HEK293 (cell line): Measurements from ENCODE around the gene HP.

Source experiments
- EGR2 ChIP-seq: fragments of 450-650 bp; formaldehyde crosslinking; IDR thresholded peaks from 2 replicates; pipeline ENCODE4 v1.5.1; 2016; ENCODE audit warnings: low read depth, missing biosample characterization, missing genetic modification characterization
- GLIS1 ChIP-seq: fragments of 450-650 bp; formaldehyde crosslinking; IDR thresholded peaks from 2 replicates; pipeline ENCODE4 v1.5.1; 2016; ENCODE audit warnings: missing biosample characterization, missing genetic modification characterization
- GLIS2 ChIP-seq: fragments of 450-650 bp; formaldehyde crosslinking; IDR thresholded peaks from 2 replicates; pipeline ENCODE4 v1.5.1; 2016; ENCODE audit warnings: missing biosample characterization, missing genetic modification characterization
- PRDM2 ChIP-seq: fragments of 450-650 bp; formaldehyde crosslinking; IDR thresholded peaks from 2 replicates; pipeline ENCODE4 v1.5.1; 2016; ENCODE audit warnings: missing biosample characterization, missing genetic modification characterization, borderline replicate concordance
- ZBTB8A ChIP-seq: fragments of 450-650 bp; formaldehyde crosslinking; IDR thresholded peaks from 2 replicates; pipeline ENCODE4 v1.5.1; 2016; ENCODE audit warnings: missing biosample characterization, missing genetic modification characterization
- ZFP37 ChIP-seq: fragments of 450-650 bp; formaldehyde crosslinking; IDR thresholded peaks from 2 replicates; pipeline ENCODE4 v1.5.1; 2016; ENCODE audit warnings: missing biosample characterization, missing genetic modification characterization
- ZIC2 ChIP-seq: fragments of 450-650 bp; formaldehyde crosslinking; IDR thresholded peaks from 2 replicates; pipeline ENCODE4 v1.5.1; 2016; ENCODE audit warnings: missing biosample characterization, missing genetic modification characterization
- ZNF112 ChIP-seq: fragments of 450-650 bp; formaldehyde crosslinking; IDR thresholded peaks from 2 replicates; pipeline ENCODE4 v1.5.0; 2017; ENCODE audit warnings: missing biosample characterization, missing genetic modification characterization
- ZNF114 ChIP-seq: fragments of 450-650 bp; formaldehyde crosslinking; IDR thresholded peaks from 2 replicates; pipeline ENCODE4 v1.5.0; 2017; ENCODE audit warnings: missing biosample characterization, missing genetic modification characterization
- ZNF157 ChIP-seq: fragments of 450-650 bp; formaldehyde crosslinking; IDR thresholded peaks from 2 replicates; pipeline ENCODE4 v1.5.1; 2016; ENCODE audit warnings: missing biosample characterization, missing genetic modification characterization
- ZNF19 ChIP-seq: fragments of 450-650 bp; formaldehyde crosslinking; IDR thresholded peaks from 2 replicates; pipeline ENCODE4; 2016; ENCODE audit warnings: missing biosample characterization, missing genetic modification characterization, low read depth
- ZNF23 ChIP-seq: fragments of 450-650 bp; formaldehyde crosslinking; IDR thresholded peaks from 2 replicates; pipeline ENCODE4 v1.5.1; 2016; ENCODE audit warnings: missing biosample characterization, missing genetic modification characterization, borderline replicate concordance
- ZNF37A ChIP-seq: fragments of 450-650 bp; IDR thresholded peaks from 2 replicates; pipeline ENCODE4 v1.5.1; 2018; ENCODE audit warnings: missing biosample characterization, missing genetic modification characterization
- ZNF561 ChIP-seq: fragments of 450-650 bp; IDR thresholded peaks from 2 replicates; pipeline ENCODE4 v1.5.1; 2018; ENCODE audit warnings: missing biosample characterization, missing genetic modification characterization, borderline replicate concordance
- ZNF654 ChIP-seq: fragments of 450-650 bp; formaldehyde crosslinking; IDR thresholded peaks from 2 replicates; pipeline ENCODE4 v1.5.1; 2016; ENCODE audit warnings: low read depth, missing biosample characterization, missing genetic modification characterization
- ZNF677 ChIP-seq: fragments of 450-650 bp; IDR thresholded peaks from 2 replicates; pipeline ENCODE4 v1.5.0; 2018; ENCODE audit warnings: missing biosample characterization, mild to moderate bottlenecking, missing genetic modification characterization, moderate library complexity
- ZNF692 ChIP-seq: fragments of 450-650 bp; formaldehyde crosslinking; IDR thresholded peaks from 2 replicates; pipeline ENCODE4 v1.5.1; 2016; ENCODE audit warnings: missing biosample characterization, missing genetic modification characterization
- ZNF777 ChIP-seq: fragments of 450-650 bp; formaldehyde crosslinking; IDR thresholded peaks from 2 replicates; pipeline ENCODE4 v1.5.1; 2017; ENCODE audit warnings: missing biosample characterization, missing genetic modification characterization, borderline replicate concordance
- ZNF830 ChIP-seq: fragments of 450-650 bp; IDR thresholded peaks from 2 replicates; pipeline ENCODE4 v1.5.0; 2018; ENCODE audit warnings: missing biosample characterization, missing genetic modification characterization, low read depth, mild to moderate bottlenecking, moderate library complexity
- TF ChIP-seq, protein P1 (sequence below): fragments of 450-650 bp; formaldehyde crosslinking; IDR thresholded peaks from 2 replicates; pipeline ENCODE4 v1.5.1; 2016; ENCODE audit warnings: missing biosample characterization, missing genetic modification characterization, low read depth
- TF ChIP-seq, protein P2 (sequence below): fragments of 450-650 bp; formaldehyde crosslinking; IDR thresholded peaks from 2 replicates; pipeline ENCODE4 v1.5.1; 2016; ENCODE audit warnings: missing biosample characterization, missing genetic modification characterization
- TF ChIP-seq, protein P3 (sequence below): fragments of 450-650 bp; formaldehyde crosslinking; IDR thresholded peaks from 2 replicates; pipeline ENCODE4 v1.5.1; 2016; ENCODE audit warnings: missing biosample characterization, missing genetic modification characterization, low read depth
- TF ChIP-seq, protein P4 (sequence below): fragments of 450-650 bp; formaldehyde crosslinking; IDR thresholded peaks from 2 replicates; pipeline ENCODE4 v1.5.1; 2016; ENCODE audit warnings: missing biosample characterization, missing genetic modification characterization

Gene HP

GRCh38 chr16:72008424-72009216 is 45.7 kb upstream of the HP start, which contains the start of gene DHODH (continued):
- TF ChIP-seq, protein P1, sequence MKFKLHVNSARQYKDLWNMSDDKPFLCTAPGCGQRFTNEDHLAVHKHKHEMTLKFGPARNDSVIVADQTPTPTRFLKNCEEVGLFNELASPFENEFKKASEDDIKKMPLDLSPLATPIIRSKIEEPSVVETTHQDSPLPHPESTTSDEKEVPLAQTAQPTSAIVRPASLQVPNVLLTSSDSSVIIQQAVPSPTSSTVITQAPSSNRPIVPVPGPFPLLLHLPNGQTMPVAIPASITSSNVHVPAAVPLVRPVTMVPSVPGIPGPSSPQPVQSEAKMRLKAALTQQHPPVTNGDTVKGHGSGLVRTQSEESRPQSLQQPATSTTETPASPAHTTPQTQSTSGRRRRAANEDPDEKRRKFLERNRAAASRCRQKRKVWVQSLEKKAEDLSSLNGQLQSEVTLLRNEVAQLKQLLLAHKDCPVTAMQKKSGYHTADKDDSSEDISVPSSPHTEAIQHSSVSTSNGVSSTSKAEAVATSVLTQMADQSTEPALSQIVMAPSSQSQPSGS (tag by site-specific recombination) = no peak
- TF ChIP-seq EGR2 (peak; percentile 88), ZNF112 (tag by site-specific recombination) (no peak), ZIC2 (tag by site-specific recombination) (no peak), ZNF114 (tag by site-specific recombination) (no peak), ZNF23 (tag by site-specific recombination) (no peak), ZFP37 (tag by site-specific recombination) (no peak), PRDM2 (no peak), GLIS2 (tag by site-specific recombination) (peak; percentile 64), ZNF677 (tag by site-specific recombination) (no peak), ZNF561 (tag by site-specific recombination) (no peak; the same call in 1 of the 2 replicates), ZNF777 (tag by site-specific recombination) (no peak), ZNF692 (tag by site-specific recombination) (peak; percentile 82), ZNF654 (no peak), ZNF19 (tag by site-specific recombination) (no peak), ZNF157 (tag by site-specific recombination) (no peak), ZNF37A (no peak), ZNF830 (tag by site-specific recombination) (no peak), GLIS1 (tag by site-specific recombination) (0 out of 2 replicates have a peak, but pooled peaks have one; percentile 6), ZBTB8A (no peak)
- TF ChIP-seq, protein P2, sequence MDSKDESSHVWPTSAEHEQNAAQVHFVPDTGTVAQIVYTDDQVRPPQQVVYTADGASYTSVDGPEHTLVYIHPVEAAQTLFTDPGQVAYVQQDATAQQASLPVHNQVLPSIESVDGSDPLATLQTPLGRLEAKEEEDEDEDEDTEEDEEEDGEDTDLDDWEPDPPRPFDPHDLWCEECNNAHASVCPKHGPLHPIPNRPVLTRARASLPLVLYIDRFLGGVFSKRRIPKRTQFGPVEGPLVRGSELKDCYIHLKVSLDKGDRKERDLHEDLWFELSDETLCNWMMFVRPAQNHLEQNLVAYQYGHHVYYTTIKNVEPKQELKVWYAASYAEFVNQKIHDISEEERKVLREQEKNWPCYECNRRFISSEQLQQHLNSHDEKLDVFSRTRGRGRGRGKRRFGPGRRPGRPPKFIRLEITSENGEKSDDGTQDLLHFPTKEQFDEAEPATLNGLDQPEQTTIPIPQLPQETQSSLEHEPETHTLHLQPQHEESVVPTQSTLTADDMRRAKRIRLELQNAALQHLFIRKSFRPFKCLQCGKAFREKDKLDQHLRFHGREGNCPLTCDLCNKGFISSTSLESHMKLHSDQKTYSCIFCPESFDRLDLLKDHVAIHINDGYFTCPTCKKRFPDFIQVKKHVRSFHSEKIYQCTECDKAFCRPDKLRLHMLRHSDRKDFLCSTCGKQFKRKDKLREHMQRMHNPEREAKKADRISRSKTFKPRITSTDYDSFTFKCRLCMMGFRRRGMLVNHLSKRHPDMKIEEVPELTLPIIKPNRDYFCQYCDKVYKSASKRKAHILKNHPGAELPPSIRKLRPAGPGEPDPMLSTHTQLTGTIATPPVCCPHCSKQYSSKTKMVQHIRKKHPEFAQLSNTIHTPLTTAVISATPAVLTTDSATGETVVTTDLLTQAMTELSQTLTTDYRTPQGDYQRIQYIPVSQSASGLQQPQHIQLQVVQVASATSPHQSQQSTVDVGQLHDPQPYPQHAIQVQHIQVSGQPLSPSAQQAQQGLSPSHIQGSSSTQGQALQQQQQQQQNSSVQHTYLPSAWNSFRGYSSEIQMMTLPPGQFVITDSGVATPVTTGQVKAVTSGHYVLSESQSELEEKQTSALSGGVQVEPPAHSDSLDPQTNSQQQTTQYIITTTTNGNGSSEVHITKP (tag by site-specific recombination) = peak; percentile 88
- TF ChIP-seq, protein P3, sequence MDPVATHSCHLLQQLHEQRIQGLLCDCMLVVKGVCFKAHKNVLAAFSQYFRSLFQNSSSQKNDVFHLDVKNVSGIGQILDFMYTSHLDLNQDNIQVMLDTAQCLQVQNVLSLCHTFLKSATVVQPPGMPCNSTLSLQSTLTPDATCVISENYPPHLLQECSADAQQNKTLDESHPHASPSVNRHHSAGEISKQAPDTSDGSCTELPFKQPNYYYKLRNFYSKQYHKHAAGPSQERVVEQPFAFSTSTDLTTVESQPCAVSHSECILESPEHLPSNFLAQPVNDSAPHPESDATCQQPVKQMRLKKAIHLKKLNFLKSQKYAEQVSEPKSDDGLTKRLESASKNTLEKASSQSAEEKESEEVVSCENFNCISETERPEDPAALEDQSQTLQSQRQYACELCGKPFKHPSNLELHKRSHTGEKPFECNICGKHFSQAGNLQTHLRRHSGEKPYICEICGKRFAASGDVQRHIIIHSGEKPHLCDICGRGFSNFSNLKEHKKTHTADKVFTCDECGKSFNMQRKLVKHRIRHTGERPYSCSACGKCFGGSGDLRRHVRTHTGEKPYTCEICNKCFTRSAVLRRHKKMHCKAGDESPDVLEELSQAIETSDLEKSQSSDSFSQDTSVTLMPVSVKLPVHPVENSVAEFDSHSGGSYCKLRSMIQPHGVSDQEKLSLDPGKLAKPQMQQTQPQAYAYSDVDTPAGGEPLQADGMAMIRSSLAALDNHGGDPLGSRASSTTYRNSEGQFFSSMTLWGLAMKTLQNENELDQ (tag by site-specific recombination) = no peak
- TF ChIP-seq, protein P4, sequence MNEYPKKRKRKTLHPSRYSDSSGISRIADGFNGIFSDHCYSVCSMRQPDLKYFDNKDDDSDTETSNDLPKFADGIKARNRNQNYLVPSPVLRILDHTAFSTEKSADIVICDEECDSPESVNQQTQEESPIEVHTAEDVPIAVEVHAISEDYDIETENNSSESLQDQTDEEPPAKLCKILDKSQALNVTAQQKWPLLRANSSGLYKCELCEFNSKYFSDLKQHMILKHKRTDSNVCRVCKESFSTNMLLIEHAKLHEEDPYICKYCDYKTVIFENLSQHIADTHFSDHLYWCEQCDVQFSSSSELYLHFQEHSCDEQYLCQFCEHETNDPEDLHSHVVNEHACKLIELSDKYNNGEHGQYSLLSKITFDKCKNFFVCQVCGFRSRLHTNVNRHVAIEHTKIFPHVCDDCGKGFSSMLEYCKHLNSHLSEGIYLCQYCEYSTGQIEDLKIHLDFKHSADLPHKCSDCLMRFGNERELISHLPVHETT = no peak
